ENCODE data around the gene RNPEPL1. TPM values are rescaled to one million over a fixed set of nuclear protein-coding genes. Genes with fewer than 3 reads are reported as not detected.

Gene RNPEPL1
- total and polyA plus RNA-seq, 2 experiments from 2014 or later, result 6.0 to 21.0 TPM

GRCh38 chr2:240589375-240589774 lies 21.1 kb downstream of the RNPEPL1 start:
- H3K27me3 ChIP-seq (ENCODE audit: insufficient read depth), result no peaks in the 10 kb centered on the region

More at GRCh38 chr2:240589375-240589774, 21.1 kb downstream of the RNPEPL1 start:
- H3K4me2 ChIP-seq, result no peak overlapping the region
- peaks cover 20% of the 10 kb centered on the region for H3K4me1 ChIP-seq (ENCODE audit: insufficient read depth)
- no peaks in the 10 kb centered on the region for H3K36me3 ChIP-seq (ENCODE audit: insufficient read depth)
- Mint-ChIP-seq H3K27ac (no peak overlapping the region), H3K4me3 (no peak overlapping the region; the same call in 2 of the 3 replicates), H3K9me3 (no peaks in the 10 kb centered on the region), H3K36me3 (ENCODE audit: low read depth) (peaks cover 4% of the 10 kb centered on the region; the same call in 2 of the 3 replicates), H3K4me1 (peaks cover 30% of the 10 kb centered on the region), H3K27me3 (ENCODE audit: insufficient read depth, low read depth, poor library complexity) (peaks cover 17% of the 10 kb centered on the region)
- no peaks in the 10 kb centered on the region for H3K9me2 ChIP-seq (ENCODE audit: insufficient read depth)
- H3K4me3 ChIP-seq, result no peak overlapping the region
- peaks cover 67% of the 10 kb centered on the region for H3K79me2 ChIP-seq (replicated peaks; ENCODE audit: insufficient read depth)
- H3K27ac ChIP-seq (ENCODE audit: low read depth), result no peak overlapping the region
- no peak for DNase-seq (ENCODE audit: low spot score)
- no peaks in the 10 kb centered on the region for H3F3A ChIP-seq (replicated peaks; ENCODE audit: low read depth)
- TF ChIP-seq JUNB (IDR thresholded peaks at IDR 0.05; ENCODE audit: unreplicated experiment), result no peak
- TF ChIP-seq ZNF331 (CRISPR knock-in tag; IDR thresholded peaks at IDR 0.05; ENCODE audit: low read depth), result no peak
- no peak for TF ChIP-seq NANOG (IDR thresholded peaks at IDR 0.05; ENCODE audit: borderline replicate concordance)
- TF ChIP-seq ZNF114 (CRISPR knock-in tag; IDR thresholded peaks at IDR 0.05), result no peak
- no peak for TF ChIP-seq STAT1 (IDR thresholded peaks at IDR 0.05; ENCODE audit: unreplicated experiment)
- no peak for TF ChIP-seq POLR2AphosphoS5 (IDR thresholded peaks at IDR 0.05; ENCODE audit: low read depth)
- TF ChIP-seq EZH2phosphoT487 (IDR thresholded peaks at IDR 0.05; ENCODE audit: unreplicated experiment), result no peak
- no peak for TF ChIP-seq ZNF462 (CRISPR knock-in tag; IDR thresholded peaks at IDR 0.05)
- TF ChIP-seq ETS1 (IDR thresholded peaks at IDR 0.05), result no peak
- no peak for TF ChIP-seq EZH2 (IDR thresholded peaks at IDR 0.05; ENCODE audit: low read depth, unreplicated experiment)
- no peak for TF ChIP-seq CTCF (conservative IDR thresholded peaks at IDR 0.05; ENCODE audit: low read depth in 2 of 2)
- TF ChIP-seq CREB1 (CRISPR knock-in tag; IDR thresholded peaks at IDR 0.05; ENCODE audit: low read depth), result no peak
- TF ChIP-seq REST (IDR thresholded peaks at IDR 0.05; ENCODE audit: unreplicated experiment), result no peak
- H2AFZ ChIP-seq, result no peak overlapping the region
- no peak for ATAC-seq
- peaks cover 27% of the 10 kb centered on the region for H4K20me1 ChIP-seq (replicated peaks; ENCODE audit: insufficient read depth)
